Measurements from ENCODE around the gene WSCD1.

The WSCD1 gene

GRCh38 chr17:6147042-6147441, 76.9 kb downstream of the WSCD1 start:
- no peak for DNase-seq (ENCODE audit: low read depth in 1 of 2, low spot score in 1 of 2)

- DNase-seq (ENCODE audit: low read depth in 1 of 2, low spot score in 1 of 2): no peak
Observed at GRCh38 chr17:6153375-6153774, 83.2 kb downstream of the WSCD1 start.

DNA sequence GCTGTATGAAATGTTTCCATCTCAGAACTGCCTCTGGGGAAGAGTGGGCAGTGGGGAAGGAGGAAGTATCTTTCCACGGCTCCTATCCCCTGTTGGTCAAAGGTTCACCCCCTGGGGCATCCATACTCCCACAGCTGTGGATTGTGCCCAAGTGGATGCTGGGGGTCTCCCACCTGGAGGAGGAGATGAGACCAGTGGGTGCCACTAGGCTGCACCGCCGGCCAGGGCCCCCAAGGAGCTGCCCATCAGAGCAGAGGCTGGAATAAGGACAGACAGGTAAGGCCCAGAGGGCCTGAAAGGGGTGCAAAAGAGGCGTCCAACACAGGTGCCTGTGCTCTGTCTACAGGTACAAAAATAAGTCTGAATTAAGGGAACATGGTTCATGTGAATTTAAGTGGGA, 87.5 kb downstream of the WSCD1 start:
- no peak for DNase-seq (ENCODE audit: low read depth in 1 of 2, low spot score in 1 of 2)

- DNase-seq (ENCODE audit: low read depth in 1 of 2, low spot score in 1 of 2): no peak
Observed at GRCh38 chr17:6159541-6160231, 89.5 kb downstream of the WSCD1 start.

DNA sequence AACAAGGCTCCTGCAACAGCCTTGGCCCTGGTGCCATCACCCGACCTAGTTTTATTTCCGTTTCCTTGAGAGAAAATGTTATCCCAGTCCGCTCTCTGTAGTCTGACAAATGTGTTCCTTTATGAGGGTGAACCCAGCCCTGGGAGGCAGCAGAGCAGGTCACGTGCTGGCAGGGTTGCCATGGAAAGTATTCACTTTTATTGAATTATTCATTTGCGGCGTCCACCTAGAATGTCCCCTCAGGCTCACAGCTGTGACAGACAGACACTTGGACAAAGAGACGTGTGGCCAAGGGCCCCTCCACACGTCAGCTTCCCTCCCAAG, 90.0 kb downstream of the WSCD1 start:
- DNase-seq (ENCODE audit: low read depth in 1 of 2, low spot score in 1 of 2): no peak

- no peak for DNase-seq (ENCODE audit: low read depth in 1 of 2, low spot score in 1 of 2)
Observed at GRCh38 chr17:6160911-6161855, 91.0 kb downstream of the WSCD1 start.

GRCh38 chr17:6162216-6162615, 92.0 kb downstream of the WSCD1 start:
- DNase-seq (ENCODE audit: low read depth in 1 of 2, low spot score in 1 of 2): no peak

GRCh38 chr17:6162892-6163291, 92.7 kb downstream of the WSCD1 start:
- DNase-seq (ENCODE audit: low read depth in 1 of 2, low spot score in 1 of 2): no peak

DNA sequence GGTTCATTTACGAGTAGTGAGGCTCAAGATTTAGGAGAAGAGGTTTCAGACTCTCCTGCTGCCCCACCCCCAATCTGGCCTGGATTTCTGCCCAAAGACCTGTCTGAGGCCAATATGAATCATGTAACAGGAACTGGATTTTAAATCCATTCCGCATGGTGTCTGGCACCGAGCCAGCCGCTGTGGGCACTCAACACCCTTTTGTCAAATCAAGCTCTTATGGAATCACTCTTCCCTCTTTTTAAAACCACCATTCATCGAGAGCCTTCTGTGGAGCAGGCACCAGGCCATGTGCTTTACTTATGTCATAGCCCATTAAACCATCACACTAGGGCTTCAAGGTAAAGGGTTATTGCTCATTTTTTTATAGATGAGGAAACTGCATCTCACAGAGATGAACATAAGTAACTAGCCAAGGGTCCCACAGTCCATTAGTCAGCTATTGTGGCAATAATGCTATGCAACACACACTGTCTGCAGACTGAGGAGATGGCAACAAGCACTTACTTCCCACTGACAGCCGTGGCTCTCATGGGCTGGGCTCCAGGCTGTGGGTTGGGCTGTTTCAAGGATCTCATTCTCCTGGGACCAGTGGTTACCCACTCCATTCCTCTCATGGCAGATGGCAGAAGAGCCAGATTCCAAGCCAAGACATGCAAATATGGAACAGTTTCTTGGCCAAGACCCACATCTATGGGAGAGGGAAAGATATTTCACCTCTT, 93.6 kb downstream of the WSCD1 start:
- no peak for DNase-seq (ENCODE audit: low read depth in 1 of 2, low spot score in 1 of 2)

GRCh38 chr17:6164996-6165395, 94.8 kb downstream of the WSCD1 start:
- no peak for DNase-seq (ENCODE audit: low read depth in 1 of 2, low spot score in 1 of 2)

- DNase-seq (ENCODE audit: low read depth in 1 of 2, low spot score in 1 of 2): no peak
Observed at GRCh38 chr17:6165806-6166205, 95.6 kb downstream of the WSCD1 start.

DNA sequence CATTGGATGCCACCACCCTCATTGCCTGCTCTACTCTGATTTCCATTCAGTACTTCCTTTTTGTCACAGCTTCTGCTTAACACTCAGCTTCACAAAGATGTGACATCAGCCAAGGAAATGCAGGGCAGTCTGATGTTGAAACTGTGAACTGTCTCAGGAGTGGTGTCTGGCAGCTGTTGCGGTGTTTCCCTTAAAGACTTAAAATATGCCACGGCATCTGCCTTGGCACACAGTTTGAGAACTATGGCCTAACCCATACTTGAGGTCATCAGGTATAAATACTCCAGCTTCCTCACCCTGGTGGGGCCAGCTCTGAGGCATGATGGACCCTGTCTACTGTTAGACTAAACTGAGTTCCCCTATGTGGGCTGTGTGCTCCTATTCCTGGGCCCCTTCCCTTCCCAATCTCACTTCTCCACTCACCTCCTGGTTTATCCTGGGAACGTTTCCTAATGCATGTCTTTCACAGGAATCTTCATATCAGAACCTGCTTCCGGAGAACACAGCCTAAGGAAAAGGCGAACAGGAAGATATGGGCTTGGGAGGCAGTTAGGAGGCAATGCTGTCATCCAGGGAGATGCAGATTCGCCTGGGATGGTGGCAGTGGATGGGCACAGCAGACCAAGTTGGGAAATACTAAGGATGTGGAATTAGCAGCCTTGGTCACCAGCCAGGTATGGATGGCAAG, 96.5 kb downstream of the WSCD1 start:
- DNase-seq (ENCODE audit: low read depth in 1 of 2, low spot score in 1 of 2): no peak

GRCh38 chr17:6168296-6168695, 98.1 kb downstream of the WSCD1 start:
- no peak for DNase-seq (ENCODE audit: low read depth in 1 of 2, low spot score in 1 of 2)

DNA sequence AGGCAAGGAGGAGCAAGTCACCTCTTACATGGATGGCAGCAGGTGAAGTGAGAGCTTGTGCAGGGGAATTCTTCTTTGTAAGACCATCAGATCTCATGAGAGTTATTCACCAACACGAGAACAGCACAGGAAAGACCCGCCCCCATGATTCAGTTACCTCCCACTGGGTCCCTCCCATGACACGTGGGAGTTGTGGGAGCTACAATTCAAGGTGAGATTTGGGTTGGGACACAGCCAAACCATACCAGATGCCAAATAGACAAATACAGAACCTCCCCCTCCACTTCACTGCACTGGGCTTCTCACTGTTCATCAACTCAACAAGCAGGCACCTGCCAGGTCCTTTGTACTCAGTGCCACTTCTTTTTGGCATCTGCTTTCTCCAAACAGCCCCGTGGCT, 100.2 kb downstream of the WSCD1 start:
- no peak for DNase-seq (ENCODE audit: low read depth in 1 of 2, low spot score in 1 of 2)

DNA sequence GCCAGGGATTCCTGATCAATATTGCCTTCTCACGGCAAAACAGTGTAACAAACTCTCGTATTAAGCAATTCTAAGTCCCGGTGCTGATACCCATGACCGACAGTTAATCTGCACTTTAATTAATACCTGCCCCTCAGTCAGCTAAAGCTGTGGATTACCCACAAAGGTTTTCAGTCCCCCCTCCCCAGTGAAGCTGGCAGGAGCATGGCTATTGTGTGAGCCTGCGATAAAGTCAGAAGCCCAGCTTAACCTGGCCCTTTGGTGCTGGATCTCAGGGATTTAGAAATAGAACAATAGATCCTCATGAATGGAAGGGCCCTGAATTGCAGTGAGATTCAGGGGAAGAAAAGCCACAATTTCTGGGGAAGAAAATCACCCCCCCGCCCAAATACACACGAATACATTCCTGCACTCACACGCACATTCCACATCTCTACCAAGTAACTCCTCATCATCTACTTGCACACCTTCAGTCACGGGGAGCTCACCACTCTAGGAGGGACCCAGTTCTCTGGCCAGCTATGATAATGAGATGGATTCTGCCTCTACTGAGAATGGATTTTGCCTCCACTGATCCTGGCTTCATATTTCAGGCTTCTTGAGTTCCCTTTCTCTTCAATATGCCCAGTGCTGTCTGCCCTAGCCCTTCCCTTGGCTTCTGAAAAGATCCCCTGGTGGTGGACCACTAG, 102.6 kb downstream of the WSCD1 start:
- no peak for DNase-seq (ENCODE audit: low read depth in 1 of 2, low spot score in 1 of 2)

DNA sequence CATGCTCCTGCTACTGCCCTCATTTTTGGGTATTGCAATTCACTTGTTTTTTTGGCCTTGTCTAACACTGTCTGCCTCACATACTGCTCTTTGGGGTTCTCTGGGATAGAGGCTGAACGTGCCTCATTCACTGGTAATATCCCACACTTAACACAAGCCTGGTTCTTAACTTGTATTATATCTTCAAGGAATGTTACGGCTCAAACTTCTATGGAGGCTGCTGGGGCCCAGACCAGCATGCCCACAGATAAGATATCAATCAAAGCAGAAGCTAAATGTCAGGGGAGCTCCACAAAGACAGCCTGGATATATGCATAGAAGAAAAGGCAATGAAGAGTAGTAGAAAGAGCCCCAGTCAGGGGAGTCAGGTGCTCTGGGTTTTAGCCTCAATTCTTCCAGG, 103.5 kb downstream of the WSCD1 start:
- DNase-seq (ENCODE audit: low read depth in 1 of 2, low spot score in 1 of 2): no peak
